Liver (tissue), 2 donors: ENCODE data around the gene TMEM176A.

ENCODE experiments used
- CTCF ChIP-seq: fragments of 150-350 bp; IDR thresholded peaks from 2 replicates; pipeline ENCODE4 v1.5.1; 2017; ENCODE audit warnings: improper control_type of control experiment, low read depth, low read length; ENCODE audit not compliant: missing input control
- FOXA1 ChIP-seq: IDR thresholded peaks from 2 replicates; pipeline ENCODE4 v1.6.1; 2016; ENCODE audit warnings: antibody characterized with exemption
- donor health status: healthy.

- TF ChIP-seq CTCF (no peak), FOXA1 (no peak)
These were observed 49.7 kb downstream of the TMEM176A start for GRCh38 chr7:150850273-150850672.
